Mucosa of descending colon (tissue), 3 donors: Measurements from ENCODE around the gene NINJ2. TPM values are rescaled to one million over a fixed set of nuclear protein-coding genes. Genes with fewer than 3 reads are reported as not detected.

Experiments
- ATAC-seq: fragments of 200-7000 bp; cut with Tn5 transposase; one replicate; pipeline ENCODE4 v1.9.1; 2020; ENCODE audit warnings: mild to moderate bottlenecking, moderate library complexity
- DNase-seq, 3 donors: peaks; one replicate each; pipeline ENCODE4 v3.0.0-alpha.2; 2020
- H3K36me3 ChIP-seq: fragments of 200-600 bp; one replicate; pipeline ENCODE4 v1.8.0; 2021; ENCODE audit warnings: low read depth, mild to moderate bottlenecking
- H3K4me1 ChIP-seq: fragments of 200-600 bp; one replicate; pipeline ENCODE4 v1.8.0; 2021; ENCODE audit warnings: low read depth, mild to moderate bottlenecking
- H3K4me3 ChIP-seq: fragments of 200-600 bp; one replicate; pipeline ENCODE4 v1.8.0; 2021; ENCODE audit warnings: mild to moderate bottlenecking
- H3K9me3 ChIP-seq: fragments of 200-600 bp; one replicate; pipeline ENCODE4 v1.8.0; 2021; ENCODE audit warnings: mild to moderate bottlenecking
- CTCF ChIP-seq: fragments of 200-600 bp; IDR thresholded peaks from one replicate; pipeline ENCODE4 v1.8.0; 2022; ENCODE audit warnings: antibody characterized with exemption, mild to moderate bottlenecking
- intact Hi-C, 2 donors: fragments of 100-400 bp; cut with DNase I in 1 of 2; cut with micrococcal nuclease in 1 of 2; formaldehyde crosslinking; loops; one replicate each; pipeline versions ENCODE4 v1.11.0 to v1.11.1; 2022; cut with DNase I, micrococcal nuclease
- total RNA-seq, 3 donors: library from RNA; stranded (reverse); fragmentation: NEBNext Ultra II Directional in 2 of 3; extraction: Animal tissue kit (Norgen Biotek cat#: 25700) in 2 of 3; gene quantifications; one replicate each; pipeline versions ENCODE4 v1.2.1 to v1.2.4, GENCODE V29; 2021 to 2023
- donor health status: DM: no; HTN: no; CAD: no; lungs with moderate emphysema.
- donor health status: DM: no; HTN: no; CAD: no.
- donor health status: DM: no; HTN: yes; CAD: no.

NINJ2 gene
- total RNA-seq, 3 donors from 2014 or later = 3.6 to 5.2 (median 3.8) TPM

- peaks cover 25% of the 10 kb centered on the region for H3K4me1 ChIP-seq
- TF ChIP-seq CTCF = no peak
- H3K36me3 ChIP-seq = no peaks in the 10 kb centered on the region
- DNase-seq (peak; percentile 78 to 84 (median 81)), ATAC-seq (peak; percentile 59)
- H3K4me3 ChIP-seq = no peak overlapping the region
- intact Hi-C loops = loop anchor here (10.0 kb wide), 3 partner anchors 184 to 374 kb away; partner anchors contain the start of genes RAD52 (in 1 of the 2) and WNK1 (in 1 of the 2)
- H3K9me3 ChIP-seq = no peaks in the 10 kb centered on the region
Measured at GRCh38 chr12:570921-571794, 92.1 kb downstream of the NINJ2 start.

- Histone ChIP-seq H3K4me1 (peaks cover 22% of the 10 kb centered on the region), H3K36me3 (no peaks in the 10 kb centered on the region), H3K9me3 (no peaks in the 10 kb centered on the region), H3K4me3 (no peak overlapping the region)
- peak; percentile 82 for ATAC-seq
- intact Hi-C loops = loop anchor here (10.0 kb wide), 3 partner anchors 184 to 374 kb away; partner anchors contain the start of genes RAD52 (in 1 of the 2) and WNK1 (in 1 of the 2)
- TF ChIP-seq CTCF = no peak
- DNase-seq = peak; percentile 66 to 86 (median 84)
Measured at GRCh38 chr12:570435-570920, 92.8 kb downstream of the NINJ2 start.

- DNase-seq (peak; percentile 90 to 93 (median 92)), ATAC-seq (peak; percentile 77)
- peak overlapping the region; percentile 9 for H3K4me3 ChIP-seq
- intact Hi-C loops = loop anchor here (10.0 kb wide), 3 partner anchors 185 to 375 kb away; partner anchors contain the start of genes RAD52 (in 1 of the 2) and WNK1 (in 1 of the 2)
- peaks cover 22% of the 10 kb centered on the region for H3K4me1 ChIP-seq
- H3K36me3 ChIP-seq = no peaks in the 10 kb centered on the region
- peak; percentile 77 for TF ChIP-seq CTCF
- no peaks in the 10 kb centered on the region for H3K9me3 ChIP-seq
Measured at GRCh38 chr12:569803-570434, 93.3 kb downstream of the NINJ2 start.

GRCh38 chr12:569091-569676 lies 94.1 kb downstream of the NINJ2 start:
- intact Hi-C loops = no loop called here
- no peaks in the 10 kb centered on the region for H3K36me3 ChIP-seq
- no peaks in the 10 kb centered on the region for H3K9me3 ChIP-seq
- DNase-seq = peak in 2 of 3 donors; percentile 33 to 36
- TF ChIP-seq CTCF = no peak
- peaks cover 22% of the 10 kb centered on the region for H3K4me1 ChIP-seq
- no peak for ATAC-seq
- no peak overlapping the region for H3K4me3 ChIP-seq

GRCh38 chr12:568486-568885 lies 94.8 kb downstream of the NINJ2 start:
- no peak for TF ChIP-seq CTCF
- intact Hi-C loops = no loop called here
- ATAC-seq (peak; percentile 23), DNase-seq (peak in 2 of 3 donors; percentile 33 to 44)
- Histone ChIP-seq H3K4me1 (peaks cover 22% of the 10 kb centered on the region), H3K9me3 (no peaks in the 10 kb centered on the region), H3K4me3 (no peak overlapping the region), H3K36me3 (no peaks in the 10 kb centered on the region)
